ENCODE results near the gene SPEM2.

SPEM2 gene

DNA sequence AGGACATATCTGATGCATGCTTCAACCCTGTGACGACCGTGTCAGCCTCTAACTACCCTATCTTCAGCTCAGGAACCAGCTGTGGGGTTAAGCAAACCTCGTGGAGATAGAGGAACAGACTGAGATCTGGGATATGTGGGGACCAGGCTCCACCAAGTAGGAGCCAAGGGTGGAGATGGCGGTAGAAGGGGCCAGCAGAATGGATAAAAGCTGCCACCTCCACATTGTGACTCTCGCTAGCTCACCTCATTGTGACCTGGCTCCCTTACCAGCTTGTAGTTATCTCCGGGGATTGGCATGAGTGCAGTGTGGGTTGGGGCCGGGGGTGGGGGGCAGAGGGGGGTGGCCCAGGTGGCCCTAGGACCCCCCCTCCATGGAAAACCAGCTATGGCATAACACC is at the start of gene SPEM2:
TSS of gene SPEM2 (plus strand) at position 301 of the 400 bp plus-strand sequence. CDS start at position 374, 73 bp downstream.
- FAIRE-seq (no peak), DNase-seq (ENCODE audit: insufficient read length, low spot score) (no peak)
- TF ChIP-seq, protein P1, sequence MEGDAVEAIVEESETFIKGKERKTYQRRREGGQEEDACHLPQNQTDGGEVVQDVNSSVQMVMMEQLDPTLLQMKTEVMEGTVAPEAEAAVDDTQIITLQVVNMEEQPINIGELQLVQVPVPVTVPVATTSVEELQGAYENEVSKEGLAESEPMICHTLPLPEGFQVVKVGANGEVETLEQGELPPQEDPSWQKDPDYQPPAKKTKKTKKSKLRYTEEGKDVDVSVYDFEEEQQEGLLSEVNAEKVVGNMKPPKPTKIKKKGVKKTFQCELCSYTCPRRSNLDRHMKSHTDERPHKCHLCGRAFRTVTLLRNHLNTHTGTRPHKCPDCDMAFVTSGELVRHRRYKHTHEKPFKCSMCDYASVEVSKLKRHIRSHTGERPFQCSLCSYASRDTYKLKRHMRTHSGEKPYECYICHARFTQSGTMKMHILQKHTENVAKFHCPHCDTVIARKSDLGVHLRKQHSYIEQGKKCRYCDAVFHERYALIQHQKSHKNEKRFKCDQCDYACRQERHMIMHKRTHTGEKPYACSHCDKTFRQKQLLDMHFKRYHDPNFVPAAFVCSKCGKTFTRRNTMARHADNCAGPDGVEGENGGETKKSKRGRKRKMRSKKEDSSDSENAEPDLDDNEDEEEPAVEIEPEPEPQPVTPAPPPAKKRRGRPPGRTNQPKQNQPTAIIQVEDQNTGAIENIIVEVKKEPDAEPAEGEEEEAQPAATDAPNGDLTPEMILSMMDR (IDR thresholded peaks at IDR 0.05; ENCODE audit: insufficient read depth, missing control alignments) = no peak

- DNase-seq (ENCODE audit: insufficient read length, low spot score) = no peak
- FAIRE-seq = no peak
- TF ChIP-seq, protein P1 (IDR thresholded peaks at IDR 0.05; ENCODE audit: insufficient read depth, missing control alignments) = no peak
Observed at GRCh38 chr17:7379134-7379533, 46.3 kb upstream of the SPEM2 start.

GRCh38 chr17:7380321-7380720 is 45.1 kb upstream of the SPEM2 start:
- no peak for DNase-seq (ENCODE audit: insufficient read length, low spot score)

DNA sequence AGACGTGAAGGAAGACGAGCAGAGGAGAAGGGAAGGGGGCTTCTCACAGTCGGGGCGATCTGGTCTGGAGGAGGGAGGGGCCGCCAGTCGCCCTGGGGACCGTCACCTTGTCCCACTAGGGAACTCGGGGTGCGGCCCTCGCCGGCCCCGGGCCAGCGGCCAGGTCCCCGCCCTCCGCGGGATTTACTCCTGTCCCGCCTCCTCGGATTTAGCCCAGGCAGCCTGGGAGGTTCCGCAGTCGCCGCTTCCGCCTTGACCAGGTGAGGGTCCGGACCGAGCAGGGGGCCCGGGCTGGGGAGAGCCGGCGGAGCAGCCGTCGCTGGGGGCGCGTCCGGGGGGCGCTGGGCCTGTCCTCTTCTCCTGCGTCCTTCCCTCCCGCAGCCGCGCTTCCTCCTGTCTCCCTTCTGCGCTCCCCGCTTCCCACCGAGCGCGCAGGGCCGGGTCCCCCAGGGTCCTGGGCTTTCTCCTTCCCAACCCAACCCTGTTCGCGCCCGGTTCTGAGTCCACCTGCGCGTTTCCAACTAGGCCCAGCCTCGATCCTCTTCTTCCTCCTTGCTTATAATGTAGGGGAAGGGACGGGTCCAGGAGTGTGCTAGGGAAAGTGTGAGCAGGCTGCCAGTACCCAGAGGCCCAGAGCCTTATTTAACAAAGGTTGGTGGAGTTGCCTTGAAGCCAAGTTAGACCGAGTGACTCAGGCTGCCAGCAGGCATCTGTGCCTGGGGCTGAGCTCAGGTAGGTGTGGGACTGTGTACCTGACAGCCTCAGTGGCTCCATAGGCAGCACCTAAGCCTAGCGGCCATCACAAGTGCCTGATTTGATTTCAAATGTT is 44.3 kb upstream of the SPEM2 start, which contains the start of gene TNK1:
TSS of gene TNK1 (plus strand) at position 235 of the 829 bp plus-strand sequence. CDS start 1,838 bp downstream, outside the sequence.
- FAIRE-seq (no peak), DNase-seq (ENCODE audit: insufficient read length, low spot score) (peak; percentile 90)
- TF ChIP-seq, protein P1 (IDR thresholded peaks at IDR 0.05; ENCODE audit: insufficient read depth, missing control alignments) = no peak

More at GRCh38 chr17:7380321-7380720, 45.1 kb upstream of the SPEM2 start:
- TF ChIP-seq, protein P1 (IDR thresholded peaks at IDR 0.05; ENCODE audit: insufficient read depth, missing control alignments) = no peak
- FAIRE-seq = no peak

DNA sequence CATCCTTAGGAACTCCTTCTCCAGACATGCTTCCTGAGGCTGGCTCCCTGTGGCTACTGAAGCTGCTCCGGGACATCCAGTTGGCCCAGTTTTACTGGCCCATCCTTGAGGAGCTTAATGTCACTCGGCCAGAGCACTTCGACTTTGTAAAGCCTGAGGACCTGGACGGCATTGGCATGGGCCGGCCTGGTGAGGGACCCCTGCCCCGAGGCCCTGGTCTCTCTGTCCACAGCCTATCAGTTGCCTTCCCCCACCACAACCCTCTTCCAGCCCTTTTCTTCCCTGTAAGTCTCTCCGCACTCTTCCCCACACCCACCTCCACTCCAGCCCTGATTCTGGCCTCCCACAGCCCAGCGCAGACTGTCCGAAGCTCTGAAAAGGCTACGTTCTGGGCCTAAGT is 42.5 kb upstream of the SPEM2 start:
- TF ChIP-seq, protein P1 (IDR thresholded peaks at IDR 0.05; ENCODE audit: insufficient read depth, missing control alignments) = no peak
- DNase-seq (ENCODE audit: insufficient read length, low spot score) = no peak
- no peak for FAIRE-seq

- FAIRE-seq = no peak
- TF ChIP-seq, protein P1 (IDR thresholded peaks at IDR 0.05; ENCODE audit: insufficient read depth, missing control alignments) = no peak
- no peak for DNase-seq (ENCODE audit: insufficient read length, low spot score)
Observed at GRCh38 chr17:7383371-7383741, 42.1 kb upstream of the SPEM2 start.

Data from D721Med (cell line).